Neuron (in vitro differentiated cells): ENCODE data around the gene CDKN2C.
"Not testable (repeated sequence)": the region's sequence is repeated elsewhere in the genome, so short reads cannot be mapped to it uniquely, and the experiment has no call there.

Experiments
- H2AFZ ChIP-seq: one replicate; pipeline ENCODE4 v1.6.1; 2013; ENCODE audit warnings: low read depth, mild to moderate bottlenecking, inconsistent platforms, low read length, moderate library complexity
- H3K27me3 ChIP-seq: one replicate; pipeline ENCODE4 v1.6.1; 2013; ENCODE audit warnings: low read length; ENCODE audit not compliant: insufficient read depth
- H3K36me3 ChIP-seq: one replicate; pipeline ENCODE4 v1.6.1; 2013; ENCODE audit warnings: low read length; ENCODE audit not compliant: insufficient read depth
- H3K4me1 ChIP-seq: one replicate; pipeline ENCODE4 v1.6.1; 2013; ENCODE audit warnings: low read length; ENCODE audit not compliant: insufficient read depth
- H3K4me3 ChIP-seq: 2 replicates; pipeline ENCODE4 v1.5.1; 2013; ENCODE audit warnings: mild to moderate bottlenecking, low read length, moderate library complexity
- H3K9me3 ChIP-seq: one replicate; pipeline ENCODE4 v1.6.1; 2013; ENCODE audit warnings: low read length

CDKN2C gene

GRCh38 chr1:50994997-50995396 lies 25.0 kb downstream of the CDKN2C start:
- Histone ChIP-seq H3K27me3 (peaks cover 3% of the 10 kb centered on the region), H3K4me3 (no peak overlapping the region), H3K4me1 (no peaks in the 10 kb centered on the region), H3K9me3 (no peaks in the 10 kb centered on the region), H2AFZ (no peak overlapping the region), H3K36me3 (no peaks in the 10 kb centered on the region)

GRCh38 chr1:50995651-50996050 lies 25.6 kb downstream of the CDKN2C start:
- no peaks in the 10 kb centered on the region for H3K4me1 ChIP-seq
- no peaks in the 10 kb centered on the region for H3K36me3 ChIP-seq
- H2AFZ ChIP-seq, result no peak overlapping the region
- H3K9me3 ChIP-seq, result no peaks in the 10 kb centered on the region
- H3K4me3 ChIP-seq, result no peak overlapping the region
- peaks cover 6% of the 10 kb centered on the region for H3K27me3 ChIP-seq

- no peak overlapping the region for H3K4me3 ChIP-seq
- H3K4me1 ChIP-seq, result no peaks in the 10 kb centered on the region
- no peaks in the 10 kb centered on the region for H3K36me3 ChIP-seq
- H3K27me3 ChIP-seq, result peaks cover 6% of the 10 kb centered on the region
- no peaks in the 10 kb centered on the region for H3K9me3 ChIP-seq
- H2AFZ ChIP-seq, result no peak overlapping the region
These were observed 26.0 kb downstream of the CDKN2C start for GRCh38 chr1:50996083-50996482.

GRCh38 chr1:50999375-50999774 lies 29.3 kb downstream of the CDKN2C start:
- H3K4me1 ChIP-seq, H3K4me3 ChIP-seq, H3K9me3 ChIP-seq, H2AFZ ChIP-seq, H3K27me3 ChIP-seq, H3K36me3 ChIP-seq: not testable (repeated sequence)

GRCh38 chr1:51000160-51000559 lies 30.1 kb downstream of the CDKN2C start:
- H3K4me1 ChIP-seq, result no peaks in the 10 kb centered on the region
- H3K4me3 ChIP-seq, result no peak overlapping the region
- no peak overlapping the region for H2AFZ ChIP-seq
- peaks cover 4% of the 10 kb centered on the region for H3K27me3 ChIP-seq
- H3K36me3 ChIP-seq, result no peaks in the 10 kb centered on the region
- H3K9me3 ChIP-seq, result no peaks in the 10 kb centered on the region

- Histone ChIP-seq H3K4me1 (no peaks in the 10 kb centered on the region), H3K27me3 (peaks cover 5% of the 10 kb centered on the region), H2AFZ (no peak overlapping the region), H3K9me3 (no peaks in the 10 kb centered on the region), H3K36me3 (no peaks in the 10 kb centered on the region), H3K4me3 (no peak overlapping the region)
These were observed 30.6 kb downstream of the CDKN2C start for GRCh38 chr1:51000651-51001050.

- no peak overlapping the region for H3K4me3 ChIP-seq
- H3K4me1 ChIP-seq, result no peaks in the 10 kb centered on the region
- H2AFZ ChIP-seq, result no peak overlapping the region
- peaks cover 5% of the 10 kb centered on the region for H3K27me3 ChIP-seq
- H3K9me3 ChIP-seq, result no peaks in the 10 kb centered on the region
- H3K36me3 ChIP-seq, result no peaks in the 10 kb centered on the region
These were observed 32.5 kb downstream of the CDKN2C start for GRCh38 chr1:51002516-51002915.

GRCh38 chr1:51005549-51005948 lies 35.5 kb downstream of the CDKN2C start:
- H3K27me3 ChIP-seq, H3K4me3 ChIP-seq, H3K9me3 ChIP-seq, H3K4me1 ChIP-seq, H2AFZ ChIP-seq, H3K36me3 ChIP-seq: not testable (repeated sequence)

GRCh38 chr1:51009381-51009780 lies 39.3 kb downstream of the CDKN2C start:
- H3K9me3 ChIP-seq, result no peaks in the 10 kb centered on the region
- no peaks in the 10 kb centered on the region for H3K4me1 ChIP-seq
- no peaks in the 10 kb centered on the region for H3K36me3 ChIP-seq
- peaks cover 2% of the 10 kb centered on the region for H3K27me3 ChIP-seq
- no peak overlapping the region for H2AFZ ChIP-seq
- H3K4me3 ChIP-seq, result no peak overlapping the region

GRCh38 chr1:51014878-51015277 lies 44.8 kb downstream of the CDKN2C start:
- H2AFZ ChIP-seq, result no peak overlapping the region
- H3K4me3 ChIP-seq, result no peak overlapping the region
- H3K36me3 ChIP-seq, result no peaks in the 10 kb centered on the region
- no peaks in the 10 kb centered on the region for H3K9me3 ChIP-seq
- H3K27me3 ChIP-seq, result peaks cover 2% of the 10 kb centered on the region
- H3K4me1 ChIP-seq, result no peaks in the 10 kb centered on the region

GRCh38 chr1:51019811-51020210 lies 49.8 kb downstream of the CDKN2C start:
- no peak overlapping the region for H3K4me3 ChIP-seq

More at GRCh38 chr1:51019811-51020210, 49.8 kb downstream of the CDKN2C start:
- H3K4me1 ChIP-seq, result no peaks in the 10 kb centered on the region
- H3K36me3 ChIP-seq, result no peaks in the 10 kb centered on the region
- peaks cover 2% of the 10 kb centered on the region for H3K27me3 ChIP-seq
- no peaks in the 10 kb centered on the region for H3K9me3 ChIP-seq
- no peak overlapping the region for H2AFZ ChIP-seq
